Hepatocyte (in vitro differentiated cells): ENCODE measurements around the gene OR5A1. TPM values are rescaled to one million over a fixed set of nuclear protein-coding genes. Genes with fewer than 3 reads are reported as not detected.

ENCODE experiments used
- DNase-seq: peaks from one replicate; pipeline ENCODE4 v3.0.0-alpha.2; 2016; ENCODE audit warnings: low spot score
- H2AFZ ChIP-seq: fragments of 200-600 bp; sonication (generic); 2 replicates; pipeline ENCODE4 v1.6.0; 2016; ENCODE audit warnings: antibody characterized with exemption, mild to moderate bottlenecking
- H3K27ac ChIP-seq: fragments of 200-600 bp; sonication (generic); 2 replicates; pipeline ENCODE4 v1.5.1; 2016; ENCODE audit warnings: mild to moderate bottlenecking
- H3K27me3 ChIP-seq: fragments of 200-600 bp; sonication (generic); 2 replicates; pipeline ENCODE4 v1.6.1; 2016
- H3K36me3 ChIP-seq: fragments of 200-600 bp; sonication (generic); replicated peaks from 2 replicates; pipeline ENCODE4 v1.5.1; 2016; ENCODE audit warnings: low read depth; ENCODE audit not compliant: insufficient read depth
- H3K4me1 ChIP-seq: fragments of 200-600 bp; sonication (generic); 2 replicates; pipeline ENCODE4 v1.5.1; 2016; ENCODE audit warnings: mild to moderate bottlenecking, moderate library complexity; ENCODE audit not compliant: insufficient read depth
- H3K4me2 ChIP-seq: fragments of 200-600 bp; sonication (generic); 2 replicates; pipeline ENCODE4 v1.6.0; 2016
- H3K4me3 ChIP-seq: fragments of 200-600 bp; sonication (generic); 2 replicates; pipeline ENCODE4 v1.5.1; 2016; ENCODE audit warnings: mild to moderate bottlenecking
- H3K79me2 ChIP-seq: fragments of 200-600 bp; sonication (generic); 2 replicates; pipeline ENCODE4 v1.6.0; 2017; ENCODE audit warnings: mild to moderate bottlenecking
- H3K9me2 ChIP-seq: fragments of 200-600 bp; sonication (generic); replicated peaks from 2 replicates; pipeline ENCODE4 v1.6.0; 2017; ENCODE audit warnings: mild to moderate bottlenecking; ENCODE audit not compliant: insufficient read depth
- H3K9me3 ChIP-seq: fragments of 200-600 bp; sonication (generic); 2 replicates; pipeline ENCODE4 v1.5.1; 2016; ENCODE audit warnings: low read depth, mild to moderate bottlenecking
- H4K20me1 ChIP-seq: fragments of 200-600 bp; sonication (generic); 2 replicates; pipeline ENCODE4 v1.6.0; 2016; ENCODE audit warnings: mild to moderate bottlenecking; ENCODE audit not compliant: insufficient read depth, poor library complexity, severe bottlenecking
- CTCF ChIP-seq: fragments of 200-600 bp; sonication (generic); IDR thresholded peaks from 2 replicates; pipeline ENCODE4 v1.5.1; 2016; ENCODE audit warnings: antibody characterized with exemption, mild to moderate bottlenecking; ENCODE audit not compliant: poor library complexity
- EZH2 ChIP-seq: fragments of 200-600 bp; sonication (generic); IDR thresholded peaks from 2 replicates; pipeline ENCODE4 v1.6.1; 2016; ENCODE audit warnings: antibody characterized with exemption, mild to moderate bottlenecking, borderline replicate concordance
- EZH2phosphoT487 ChIP-seq: fragments of 200-600 bp; sonication (generic); IDR thresholded peaks from one replicate; pipeline ENCODE4 v1.6.1; 2018; ENCODE audit warnings: antibody characterized with exemption, mild to moderate bottlenecking, low read depth, moderate library complexity; ENCODE audit not compliant: unreplicated experiment, severe bottlenecking
- WGBS: methylation state at CpG from one replicate; pipeline ENCODE4 v1.1.6; 2016; ENCODE audit warnings: low lambda C conversion rate; ENCODE audit errors: missing lambda C conversion rate; 5-methylcytosine and 5-hydroxymethylcytosine counted together
- polyA plus RNA-seq: library from polyadenylated mRNA; unstranded; fragments of >200 nt; fragmentation: Nextera tagmentation; extraction: Ambion mirVana; gene quantifications from 2 replicates; pipeline ENCODE4 v1.2.1, GENCODE V29; 2016
- total RNA-seq: library from RNA; depleted of rRNA; stranded (reverse); fragments of >200 nt; gene quantifications from 2 replicates; pipeline ENCODE4 v1.2.3, GENCODE V29; 2014

The OR5A1 gene
- total and polyA plus RNA-seq, 2 experiments from 2014 or later: not detected

GRCh38 chr11:59479906-59480305, 43.6 kb downstream of the OR5A1 start:
- no peaks in the 10 kb centered on the region for H3K79me2 ChIP-seq

DNA sequence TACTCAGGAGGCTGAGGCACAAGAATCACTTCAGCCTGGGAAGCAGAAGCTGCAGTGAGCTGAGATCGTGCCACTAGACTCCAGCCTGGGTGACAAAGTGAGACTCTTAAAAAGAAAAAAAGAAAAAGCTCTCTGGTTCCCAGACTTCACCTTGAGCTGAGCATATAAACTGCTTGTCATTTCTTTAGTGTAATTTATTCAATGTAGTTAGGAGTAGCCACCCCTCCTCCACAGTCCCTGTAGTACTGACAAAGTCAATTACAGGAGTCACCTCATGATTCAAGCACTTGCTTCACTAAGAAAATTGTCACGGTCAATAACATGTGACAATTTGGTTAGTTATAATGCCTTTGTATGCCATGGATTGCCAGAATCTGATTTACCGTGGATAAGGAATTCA, 44.1 kb downstream of the OR5A1 start:
- H3K4me3 ChIP-seq: no peak overlapping the region
- H3K79me2 ChIP-seq: no peaks in the 10 kb centered on the region
- H3K9me3 ChIP-seq: no peaks in the 10 kb centered on the region
- no peak for DNase-seq
- H3K4me2 ChIP-seq: no peak overlapping the region
- H3K36me3 ChIP-seq: no peaks in the 10 kb centered on the region
- H3K27ac ChIP-seq: no peak overlapping the region
- no peak overlapping the region for H2AFZ ChIP-seq
- H3K27me3 ChIP-seq: no peaks in the 10 kb centered on the region
- 93% methylated on average over 3 of the region's 3 CpGs for WGBS
- H4K20me1 ChIP-seq: no peaks in the 10 kb centered on the region
- H3K4me1 ChIP-seq: no peaks in the 10 kb centered on the region
- TF ChIP-seq EZH2 (no peak), EZH2phosphoT487 (no peak), CTCF (no peak)
- H3K9me2 ChIP-seq: no peaks in the 10 kb centered on the region

More at GRCh38 chr11:59479906-59480305, 43.6 kb downstream of the OR5A1 start:
- H3K27ac ChIP-seq: no peak overlapping the region
- H4K20me1 ChIP-seq: no peaks in the 10 kb centered on the region
- H3K9me3 ChIP-seq: no peaks in the 10 kb centered on the region
- no peak for DNase-seq
- H3K4me3 ChIP-seq: no peak overlapping the region
- TF ChIP-seq CTCF (no peak), EZH2phosphoT487 (no peak), EZH2 (no peak)
- no peak overlapping the region for H3K4me2 ChIP-seq
- no peaks in the 10 kb centered on the region for H3K36me3 ChIP-seq
- no peaks in the 10 kb centered on the region for H3K4me1 ChIP-seq
- no peaks in the 10 kb centered on the region for H3K27me3 ChIP-seq
- H2AFZ ChIP-seq: no peak overlapping the region
- no peaks in the 10 kb centered on the region for H3K9me2 ChIP-seq

Other genes with a start within 250 kb of the OR5A1 start
- gene MPEG1, start 223.5 kb upstream of the OR5A1 start, total RNA-seq: 0.04 and 0.57 TPM in 2 replicates
- gene MPEG1, start 223.5 kb upstream of the OR5A1 start, polyA plus RNA-seq: not detected in 2 replicates
- not detected in 2 replicates for gene OR5AN1, start 77.6 kb upstream of the OR5A1 start, total RNA-seq
- not detected in 2 replicates for gene OR5AN1, start 77.6 kb upstream of the OR5A1 start, polyA plus RNA-seq
- not detected in 2 replicates for gene OR5A2, start 10.1 kb upstream of the OR5A1 start, total RNA-seq
- gene OR5A2, start 10.1 kb upstream of the OR5A1 start, polyA plus RNA-seq: not detected in 2 replicates
- not detected in 2 replicates for gene OR4D6, start 20.5 kb downstream of the OR5A1 start, total RNA-seq
- not detected in 2 replicates for gene OR4D6, start 20.5 kb downstream of the OR5A1 start, polyA plus RNA-seq
- not detected in 2 replicates for gene OR4D10, start 36.8 kb downstream of the OR5A1 start, total RNA-seq
- gene OR4D10, start 36.8 kb downstream of the OR5A1 start, polyA plus RNA-seq: not detected in 2 replicates
- not detected in 2 replicates for gene OR4D11, start 67.1 kb downstream of the OR5A1 start, total RNA-seq
- gene OR4D11, start 67.1 kb downstream of the OR5A1 start, polyA plus RNA-seq: not detected in 2 replicates
- not detected in 2 replicates for gene OR4D9, start 75.1 kb downstream of the OR5A1 start, total RNA-seq
- gene OR4D9, start 75.1 kb downstream of the OR5A1 start, polyA plus RNA-seq: not detected in 2 replicates
- gene OSBP, start 179.3 kb downstream of the OR5A1 start, total RNA-seq: 40.0 and 43.8 TPM in 2 replicates
- gene OSBP, start 179.3 kb downstream of the OR5A1 start, polyA plus RNA-seq: 28.6 and 33.0 TPM in 2 replicates
- gene PATL1, start 232.6 kb downstream of the OR5A1 start, total RNA-seq: 19.7 and 21.6 TPM in 2 replicates
- gene PATL1, start 232.6 kb downstream of the OR5A1 start, polyA plus RNA-seq: 17.1 and 19.9 TPM in 2 replicates